ENCODE results near the gene TBC1D20. TPM values are rescaled to one million over a fixed set of nuclear protein-coding genes. Genes with fewer than 3 reads are reported as not detected.

TBC1D20 gene
- total and polyA plus RNA-seq, 2 of the 4 experiments (the other 2 are of a cell fraction) = 39.1 to 42.8 TPM

- Histone ChIP-seq H2AFZ (replicated peaks; ENCODE audit: low read length, poor library complexity) (no peak overlapping the region), H3K9me3 (ENCODE audit: control insufficient read depth, insufficient read depth, low read length) (no peaks in the 10 kb centered on the region), H3K18ac (ENCODE audit: low read depth, low read length) (no peak overlapping the region), H4K8ac (ENCODE audit: low read depth in 2 of 2, low read length in 2 of 2) (no peak overlapping the region), H4K91ac (ENCODE audit: insufficient read depth, low read depth, low read length) (no peak overlapping the region), H3K4ac (ENCODE audit: low read depth, low read length) (no peak overlapping the region), H3K4me3 (ENCODE audit: insufficient read depth, low read depth, low read length) (no peak overlapping the region), H3K36me3 (ENCODE audit: control insufficient read depth, insufficient read depth, low read length) (peaks cover 48% of the 10 kb centered on the region), H3K14ac (replicated peaks; ENCODE audit: low read depth, low read length) (no peak overlapping the region), H4K5ac (ENCODE audit: low read depth, low read length) (no peak overlapping the region), H3K4me2 (ENCODE audit: low read depth, low read length) (no peak overlapping the region), H2BK120ac (ENCODE audit: low read depth, low read length) (no peak overlapping the region), H3K9ac (ENCODE audit: low read depth, low read length) (no peak overlapping the region), H3K27ac (ENCODE audit: insufficient read depth, low read length) (no peak overlapping the region), H2AK9ac (replicated peaks; ENCODE audit: low read depth, low read length, poor library complexity) (no peak overlapping the region), H2BK15ac (ENCODE audit: low read depth, low read length) (no peak overlapping the region), H3K9me1 (ENCODE audit: insufficient read depth, low read length) (no peaks in the 10 kb centered on the region; the same call in none of the 2 replicates), H4K20me1 (ENCODE audit: insufficient read depth, low read length) (peaks cover 10% of the 10 kb centered on the region), H2BK5ac (ENCODE audit: low read depth, low read length, poor library complexity, severe bottlenecking) (no peak overlapping the region), H2BK20ac (ENCODE audit: low read depth, low read length) (no peak overlapping the region), H3K4me1 (ENCODE audit: control insufficient read depth, insufficient read depth, low read length) (peaks cover 3% of the 10 kb centered on the region; the same call in 1 of the 2 replicates), H2AK5ac (ENCODE audit: low read depth, low read length) (no peak overlapping the region), H3K56ac (ENCODE audit: extremely low read depth, insufficient read depth, low read length) (no peak overlapping the region), H3K79me1 (ENCODE audit: low read depth in 1 of 2, low read length in 2 of 2) (peaks cover 0 to 31% of the 10 kb centered on the region in 2 experiments), H3K27me3 (ENCODE audit: control insufficient read depth, insufficient read depth, low read length) (no peaks in the 10 kb centered on the region), H3K23ac (ENCODE audit: low read depth, low read length) (no peak overlapping the region)
- dilution Hi-C loops (cut with HindIII; ENCODE audit: low sequenced_read_pairs, unreplicated experiment) = no loop called here
- ChIA-PET CTCF (no interaction called here), POLR2A (ENCODE audit: unreplicated experiment) (no interaction called here)
- in situ Hi-C loops (cut with MboI; ENCODE audit: low sequenced_read_pairs) = no loop called here
- TF ChIP-seq SMC3 (IDR thresholded peaks at IDR 0.05; ENCODE audit: low read depth, low read length) (no peak), NFE2L2 (IDR thresholded peaks at IDR 0.05; ENCODE audit: low read depth, low read length) (no peak), ELK1 (IDR thresholded peaks at IDR 0.05; ENCODE audit: borderline replicate concordance, low read depth, low read length) (no peak), CEBPB (IDR thresholded peaks at IDR 0.05; ENCODE audit: low read depth, low read length) (no peak), RCOR1 (IDR thresholded peaks at IDR 0.05; ENCODE audit: insufficient replicate concordance, low read length) (no peak), MAFK (IDR thresholded peaks at IDR 0.05; ENCODE audit: low read depth, low read length) (no peak), RAD21 (IDR thresholded peaks at IDR 0.05; ENCODE audit: low read length) (no peak), POLR2A (IDR thresholded peaks at IDR 0.05; ENCODE audit: low read depth, low read length) (no peak), BHLHE40 (IDR thresholded peaks at IDR 0.05; ENCODE audit: low read depth, low read length) (no peak), MXI1 (IDR thresholded peaks at IDR 0.05; ENCODE audit: borderline replicate concordance, low read depth, low read length) (no peak), RFX5 (IDR thresholded peaks at IDR 0.05; ENCODE audit: low read depth, low read length) (no peak), CTCF (conservative IDR thresholded peaks at IDR 0.05; ENCODE audit: low read depth, low read length) (no peak), CHD1 (IDR thresholded peaks at IDR 0.05; ENCODE audit: low read depth, low read length) (no peak), USF2 (IDR thresholded peaks at IDR 0.05; ENCODE audit: low read depth, low read length) (no peak), MAZ (IDR thresholded peaks at IDR 0.05; ENCODE audit: borderline replicate concordance, low read depth, low read length) (no peak)
- intact Hi-C loops (cut with micrococcal nuclease) = no loop called here
- BruUV-seq (replicated peaks) = no TSS peak
- ATAC-seq (ENCODE audit: low read depth) (no peak), DNase-seq (no peak)
- WGBS, 2 experiments (ENCODE audit: extremely low coverage in 2 of 2, insufficient read length in 1 of 2) = 70% methylated on average over 2 of the region's 8 CpGs; no CpG with 5 or more reads in 1 of the 2 experiments
Measured at GRCh38 chr20:418858-419365, 43.4 kb downstream of the TBC1D20 start.

Data from IMR-90 (cell line).